WERI-Rb-1 (cell line): ENCODE data around the gene MYRIP.

ENCODE experiments used
- DNase-seq: peaks from one replicate; pipeline ENCODE4 v3.0.0-alpha.2; 2020
- H3K27ac ChIP-seq: fragments of 250-450 bp; sonication (Bioruptor Pico); 2 replicates; pipeline ENCODE4 v1.5.1; 2020; ENCODE audit warnings: mild to moderate bottlenecking, moderate library complexity
- H3K27me3 ChIP-seq: fragments of 250-450 bp; sonication (Bioruptor Pico); 2 replicates; pipeline ENCODE4 v1.5.1; 2021; ENCODE audit warnings: mild to moderate bottlenecking, low read depth, moderate library complexity; ENCODE audit not compliant: insufficient read depth, severe bottlenecking
- H3K36me3 ChIP-seq: fragments of 250-450 bp; sonication (Bioruptor Pico); 2 replicates; pipeline ENCODE4 v1.5.1; 2020; ENCODE audit warnings: mild to moderate bottlenecking, moderate library complexity
- H3K4me3 ChIP-seq: 2 replicates; pipeline ENCODE4 v1.5.1; 2011; ENCODE audit warnings: low read depth, mild to moderate bottlenecking, control low read depth, low read length
- H3K9me3 ChIP-seq: fragments of 250-450 bp; sonication (Bioruptor Pico); 2 replicates; pipeline ENCODE4 v1.5.1; 2021; ENCODE audit warnings: mild to moderate bottlenecking, moderate library complexity; ENCODE audit not compliant: severe bottlenecking
- TF ChIP-seq, protein P1 (sequence below): IDR thresholded peaks from 2 replicates; pipeline ENCODE4 v1.5.1; 2011; ENCODE audit warnings: low read depth, mild to moderate bottlenecking, control low read depth, inconsistent platforms, low read length

Gene MYRIP

DNA sequence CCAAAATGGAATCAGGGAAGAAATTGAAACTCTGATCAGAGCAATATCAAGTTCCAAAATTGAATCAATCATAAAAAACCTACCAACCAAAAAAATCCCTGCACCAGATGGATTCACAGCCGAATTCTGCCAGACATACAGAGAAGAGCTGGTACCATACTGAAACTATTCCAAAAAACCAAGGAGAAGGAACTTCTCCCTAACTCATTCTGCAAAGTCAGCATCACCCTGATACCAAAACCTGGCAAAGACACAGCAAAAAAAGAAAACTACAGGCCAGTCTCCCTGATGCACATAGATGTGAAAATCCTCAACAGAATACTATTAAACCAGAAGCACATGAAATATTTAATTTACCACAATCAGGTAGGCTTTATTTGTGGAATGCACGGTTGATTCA, 118.1 kb downstream of the MYRIP start:
- TF ChIP-seq, protein P1, sequence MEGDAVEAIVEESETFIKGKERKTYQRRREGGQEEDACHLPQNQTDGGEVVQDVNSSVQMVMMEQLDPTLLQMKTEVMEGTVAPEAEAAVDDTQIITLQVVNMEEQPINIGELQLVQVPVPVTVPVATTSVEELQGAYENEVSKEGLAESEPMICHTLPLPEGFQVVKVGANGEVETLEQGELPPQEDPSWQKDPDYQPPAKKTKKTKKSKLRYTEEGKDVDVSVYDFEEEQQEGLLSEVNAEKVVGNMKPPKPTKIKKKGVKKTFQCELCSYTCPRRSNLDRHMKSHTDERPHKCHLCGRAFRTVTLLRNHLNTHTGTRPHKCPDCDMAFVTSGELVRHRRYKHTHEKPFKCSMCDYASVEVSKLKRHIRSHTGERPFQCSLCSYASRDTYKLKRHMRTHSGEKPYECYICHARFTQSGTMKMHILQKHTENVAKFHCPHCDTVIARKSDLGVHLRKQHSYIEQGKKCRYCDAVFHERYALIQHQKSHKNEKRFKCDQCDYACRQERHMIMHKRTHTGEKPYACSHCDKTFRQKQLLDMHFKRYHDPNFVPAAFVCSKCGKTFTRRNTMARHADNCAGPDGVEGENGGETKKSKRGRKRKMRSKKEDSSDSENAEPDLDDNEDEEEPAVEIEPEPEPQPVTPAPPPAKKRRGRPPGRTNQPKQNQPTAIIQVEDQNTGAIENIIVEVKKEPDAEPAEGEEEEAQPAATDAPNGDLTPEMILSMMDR: no peak
- no peak for DNase-seq

DNA sequence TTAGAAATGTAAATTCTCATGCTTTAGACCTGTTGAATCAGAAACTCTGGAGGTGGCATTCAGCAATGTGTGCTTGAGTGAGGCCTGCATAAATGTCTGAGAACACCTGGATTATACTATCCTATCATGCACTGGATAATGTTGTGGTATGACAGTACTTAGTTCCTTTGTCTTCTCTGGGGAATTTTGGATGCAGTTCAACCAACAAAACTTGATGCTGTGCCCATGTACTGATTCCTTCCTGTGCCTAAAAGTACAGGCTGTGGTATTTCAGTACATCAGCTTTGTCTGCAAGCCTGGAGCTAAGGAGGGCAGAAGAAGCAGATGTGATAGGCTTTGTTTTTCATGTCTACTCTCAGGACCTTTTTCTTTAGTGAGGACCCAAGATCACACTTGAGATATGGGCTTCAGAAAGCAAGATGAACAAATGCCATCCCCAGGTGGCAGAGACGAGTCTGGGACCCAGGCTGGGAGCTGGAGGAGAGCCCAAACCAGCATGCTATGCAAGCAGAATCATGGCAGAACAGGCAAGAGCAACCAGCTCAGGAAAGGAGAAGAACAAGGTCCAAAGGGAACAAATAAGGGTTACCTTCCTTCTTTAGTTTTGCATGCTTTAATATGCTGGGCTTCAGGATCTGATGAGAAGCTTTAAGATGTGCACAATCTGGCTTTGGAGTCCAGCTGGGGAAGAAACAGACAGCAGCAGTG, 124.7 kb downstream of the MYRIP start:
- Histone ChIP-seq H3K27ac (no peak overlapping the region), H3K4me3 (no peak overlapping the region), H3K36me3 (no peaks in the 10 kb centered on the region), H3K9me3 (no peaks in the 10 kb centered on the region), H3K27me3 (no peaks in the 10 kb centered on the region)
- DNase-seq: no peak
- TF ChIP-seq, protein P1: no peak

More for the DNA sequence above, 118.1 kb downstream of the MYRIP start:
- Histone ChIP-seq H3K9me3 (no peaks in the 10 kb centered on the region), H3K4me3 (no peak overlapping the region), H3K36me3 (no peaks in the 10 kb centered on the region), H3K27me3 (no peaks in the 10 kb centered on the region), H3K27ac (no peak overlapping the region)

DNA sequence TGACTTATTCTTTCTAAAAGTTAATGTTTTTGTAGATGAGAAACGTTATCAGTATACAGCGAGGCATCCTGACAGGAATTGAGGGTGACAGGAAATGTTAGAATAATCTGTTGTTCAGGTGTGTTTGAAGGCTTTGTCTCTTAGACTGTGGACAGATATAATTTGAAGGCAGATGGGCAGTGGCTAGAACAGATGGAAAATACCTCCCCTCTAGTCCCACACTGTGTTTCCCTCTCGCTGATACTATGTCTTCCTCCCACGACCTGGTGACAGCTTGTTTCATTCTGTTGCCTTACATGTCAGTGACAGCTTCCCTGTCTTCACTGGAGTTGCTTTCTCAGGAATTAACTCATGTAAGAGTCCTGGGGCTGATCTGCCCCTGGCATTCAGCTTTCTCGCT, 125.3 kb downstream of the MYRIP start:
- no peak overlapping the region for H3K4me3 ChIP-seq
- H3K27ac ChIP-seq: no peak overlapping the region
- no peak for DNase-seq
- TF ChIP-seq, protein P1: no peak
- H3K27me3 ChIP-seq: no peaks in the 10 kb centered on the region
- no peaks in the 10 kb centered on the region for H3K9me3 ChIP-seq
- no peaks in the 10 kb centered on the region for H3K36me3 ChIP-seq

DNA sequence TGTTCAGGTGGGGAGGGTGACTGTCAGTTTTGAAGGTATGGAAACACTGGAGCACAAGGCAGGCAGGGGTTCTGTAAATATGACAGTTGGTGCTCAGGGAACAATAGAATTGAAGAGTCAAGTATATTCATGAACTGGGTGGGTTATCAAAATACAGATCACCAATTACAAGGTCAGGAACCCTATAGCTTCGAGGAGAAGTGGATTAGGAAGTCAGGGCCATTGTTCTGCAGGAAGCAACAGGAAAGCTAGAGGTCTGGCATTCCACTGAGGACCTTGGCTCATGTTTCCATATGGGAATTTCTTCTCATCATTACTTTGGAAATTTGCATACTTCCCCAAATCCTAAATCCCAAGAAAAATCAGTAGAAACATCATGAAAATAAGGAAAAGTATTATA, 125.9 kb downstream of the MYRIP start:
- no peaks in the 10 kb centered on the region for H3K27me3 ChIP-seq
- H3K27ac ChIP-seq: no peak overlapping the region
- DNase-seq: no peak
- TF ChIP-seq, protein P1: no peak
- no peak overlapping the region for H3K4me3 ChIP-seq
- H3K36me3 ChIP-seq: no peaks in the 10 kb centered on the region
- H3K9me3 ChIP-seq: no peaks in the 10 kb centered on the region

DNA sequence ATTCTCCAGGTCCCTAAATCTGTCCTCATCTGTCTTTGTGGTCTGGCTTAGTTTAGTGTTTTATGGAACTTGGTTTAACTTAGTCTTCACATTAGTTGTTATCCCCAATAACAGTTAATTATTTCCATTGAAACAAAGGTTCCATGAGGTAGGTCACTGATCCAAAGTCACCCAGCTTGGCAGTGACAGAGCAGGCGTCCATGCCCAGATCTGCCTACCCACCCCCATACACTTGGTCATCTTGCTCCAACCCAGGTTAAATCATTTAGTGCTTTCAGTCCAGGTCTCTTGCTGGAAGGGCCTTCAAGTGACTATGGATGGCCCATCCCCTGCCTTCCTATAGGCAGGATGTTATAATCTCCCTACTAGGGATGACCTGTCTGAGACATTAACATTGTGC, 127.4 kb downstream of the MYRIP start:
- TF ChIP-seq, protein P1: no peak
- no peak for DNase-seq
- no peak overlapping the region for H3K27ac ChIP-seq
- H3K9me3 ChIP-seq: no peaks in the 10 kb centered on the region
- no peaks in the 10 kb centered on the region for H3K27me3 ChIP-seq
- H3K36me3 ChIP-seq: no peaks in the 10 kb centered on the region
- H3K4me3 ChIP-seq: no peak overlapping the region

DNA sequence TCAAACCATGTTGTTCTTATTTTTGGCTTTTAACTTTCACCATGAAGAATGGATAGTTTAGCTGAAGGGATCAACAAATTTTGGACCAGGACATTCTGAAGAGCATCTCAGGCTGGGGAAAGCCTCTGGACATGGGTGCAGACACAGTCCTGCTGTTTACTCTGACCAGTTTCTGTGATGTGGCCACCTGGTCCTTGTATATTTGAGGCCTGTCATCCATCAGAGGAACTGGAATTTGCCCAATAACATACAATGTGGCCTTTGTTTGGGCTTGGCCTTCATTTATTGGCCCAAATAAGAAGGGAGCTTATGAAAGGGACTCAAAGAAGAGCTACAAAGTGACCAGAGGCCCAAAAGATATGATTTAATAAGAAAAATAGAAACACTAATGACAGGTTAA, 127.9 kb downstream of the MYRIP start:
- H3K4me3 ChIP-seq: no peak overlapping the region
- DNase-seq: no peak
- no peak overlapping the region for H3K27ac ChIP-seq
- H3K36me3 ChIP-seq: no peaks in the 10 kb centered on the region
- no peaks in the 10 kb centered on the region for H3K27me3 ChIP-seq
- TF ChIP-seq, protein P1: no peak
- H3K9me3 ChIP-seq: no peaks in the 10 kb centered on the region
